Lower lobe of right lung (tissue), 2 donors: Measurements from ENCODE around the gene KPTN. TPM values are rescaled to one million over a fixed set of nuclear protein-coding genes. Genes with fewer than 3 reads are reported as not detected.

Source experiments
- ATAC-seq, 2 donors: fragments of 200-7000 bp; cut with Tn5 transposase; one replicate each; pipeline ENCODE4 v1.9.1; 2020 to 2022; ENCODE audit warnings: mild to moderate bottlenecking in 2 of 2, moderate library complexity in 2 of 2
- DNase-seq: peaks from one replicate; pipeline ENCODE4 v3.0.0-alpha.2; 2020
- H3K27ac ChIP-seq: fragments of 200-600 bp; one replicate; pipeline ENCODE4 v1.8.0; 2022
- H3K27me3 ChIP-seq: fragments of 200-600 bp; one replicate; pipeline ENCODE4 v1.8.0; 2022; ENCODE audit warnings: low read depth
- H3K36me3 ChIP-seq: fragments of 200-600 bp; one replicate; pipeline ENCODE4 v1.8.0; 2022; ENCODE audit warnings: mild to moderate bottlenecking
- H3K4me1 ChIP-seq: fragments of 200-600 bp; one replicate; pipeline ENCODE4 v1.8.0; 2022
- H3K4me3 ChIP-seq: fragments of 200-600 bp; one replicate; pipeline ENCODE4 v1.8.0; 2022; ENCODE audit warnings: mild to moderate bottlenecking
- H3K9me3 ChIP-seq: fragments of 200-600 bp; one replicate; pipeline ENCODE4 v1.8.0; 2022
- CTCF ChIP-seq: fragments of 200-600 bp; IDR thresholded peaks from one replicate; pipeline ENCODE4 v1.8.0; 2022; ENCODE audit warnings: antibody characterized with exemption, mild to moderate bottlenecking
- intact Hi-C: fragments of 100-400 bp; cut with DNase I; formaldehyde crosslinking; loops from one replicate; pipeline ENCODE4 v1.11.0; 2022
- total RNA-seq: library from RNA; stranded (reverse); fragmentation: NEBNext Ultra II Directional; extraction: Animal tissue kit (Norgen Biotek cat#: 25700); gene quantifications from one replicate; pipeline ENCODE4 v1.2.1, GENCODE V29; 2021
- donor health status: DM: no; HTN: yes; CAD: no; lungs with severe emphysema.

Gene KPTN
- total RNA-seq, 1 donor from 2014 or later: 14.5 TPM

- no peaks in the 10 kb centered on the region for H3K9me3 ChIP-seq
- TF ChIP-seq CTCF: no peak
- peaks cover 89% of the 10 kb centered on the region for H3K36me3 ChIP-seq
- H3K27ac ChIP-seq: no peak overlapping the region
- intact Hi-C loops: no loop called here
- no peak overlapping the region for H3K4me3 ChIP-seq
- DNase-seq: no peak
- ATAC-seq: peak in 1 of 2 donors; percentile 5
- no peaks in the 10 kb centered on the region for H3K4me1 ChIP-seq
- no peaks in the 10 kb centered on the region for H3K27me3 ChIP-seq
Observed at GRCh38 chr19:47492571-47493377, 8.8 kb upstream of the KPTN start.

- no peak overlapping the region for H3K4me3 ChIP-seq
- no peaks in the 10 kb centered on the region for H3K4me1 ChIP-seq
- no peak overlapping the region for H3K27ac ChIP-seq
- H3K27me3 ChIP-seq: no peaks in the 10 kb centered on the region
- no peak for TF ChIP-seq CTCF
- intact Hi-C loops: no loop called here
- H3K36me3 ChIP-seq: peaks cover 89% of the 10 kb centered on the region
- peak in 1 of 2 donors; percentile 5 for ATAC-seq
- DNase-seq: no peak
- no peaks in the 10 kb centered on the region for H3K9me3 ChIP-seq
Observed at GRCh38 chr19:47492137-47492533, 8.1 kb upstream of the KPTN start.

GRCh38 chr19:47491358-47492136, 7.5 kb upstream of the KPTN start:
- Histone ChIP-seq H3K4me1 (no peaks in the 10 kb centered on the region), H3K4me3 (no peak overlapping the region), H3K27ac (no peak overlapping the region), H3K27me3 (no peaks in the 10 kb centered on the region), H3K36me3 (peaks cover 84% of the 10 kb centered on the region), H3K9me3 (no peaks in the 10 kb centered on the region)
- intact Hi-C loops: no loop called here
- ATAC-seq (no peak), DNase-seq (no peak)
- no peak for TF ChIP-seq CTCF

GRCh38 chr19:47490847-47491246, 6.8 kb upstream of the KPTN start:
- H3K4me3 ChIP-seq: no peak overlapping the region
- DNase-seq (no peak), ATAC-seq (no peak)
- intact Hi-C loops: no loop called here
- H3K27me3 ChIP-seq: no peaks in the 10 kb centered on the region
- H3K36me3 ChIP-seq: peaks cover 77% of the 10 kb centered on the region
- no peak overlapping the region for H3K27ac ChIP-seq
- TF ChIP-seq CTCF: no peak
- no peaks in the 10 kb centered on the region for H3K4me1 ChIP-seq
- H3K9me3 ChIP-seq: no peaks in the 10 kb centered on the region

GRCh38 chr19:47490031-47490430, 6.0 kb upstream of the KPTN start:
- TF ChIP-seq CTCF: no peak
- ATAC-seq: no peak
- intact Hi-C loops: no loop called here
- H3K36me3 ChIP-seq: peaks cover 68% of the 10 kb centered on the region
- no peaks in the 10 kb centered on the region for H3K9me3 ChIP-seq
- no peak overlapping the region for H3K27ac ChIP-seq
- peaks cover under 1% of the 10 kb centered on the region for H3K4me1 ChIP-seq
- no peaks in the 10 kb centered on the region for H3K27me3 ChIP-seq
- DNase-seq: no peak
- H3K4me3 ChIP-seq: no peak overlapping the region
